IMR-90 (cell line): ENCODE measurements around the gene DBH. TPM values are rescaled to one million over a fixed set of nuclear protein-coding genes. Genes with fewer than 3 reads are reported as not detected.

ENCODE experiments used
- ATAC-seq: fragments of 200-7000 bp; cut with Tn5 transposase; 2 replicates; pipeline ENCODE4 v1.9.1; 2020; ENCODE audit warnings: low read depth, mild to moderate bottlenecking, moderate library complexity
- BruUV-seq: library from RNA; stranded (reverse); fragments of 400-500 nt; replicated peaks from 2 replicates; lab custom pipeline; 2021; lab: Mats Ljungman, UMichigan
- CTCF ChIA-PET: fragments of 300-600 bp; formaldehyde crosslinking; extraction: SDS; loops from one replicate; lab custom pipeline; 2021; ENCODE audit warnings: antibody characterized with exemption; lab: Yijun Ruan, JAX
- POLR2A ChIA-PET: fragments of 300-600 bp; sonication (Branson Sonifier 250); formaldehyde crosslinking; loops from one replicate; lab custom pipeline; 2022; ENCODE audit warnings: antibody characterized with exemption; ENCODE audit not compliant: unreplicated experiment; lab: Charles Lee
- DNase-seq: peaks from one replicate; pipeline ENCODE4 v3.0.0; 2013
- H2AFZ ChIP-seq: replicated peaks from 2 replicates; pipeline ENCODE3; 2013; ENCODE audit warnings: low read length, mild to moderate bottlenecking; ENCODE audit not compliant: poor library complexity
- H2AK5ac ChIP-seq: 2 replicates; pipeline ENCODE4 v1.6.1; 2013; ENCODE audit warnings: low read depth, low read length, inconsistent platforms
- H2AK9ac ChIP-seq: replicated peaks from 2 replicates; pipeline ENCODE3; 2013; ENCODE audit warnings: mild to moderate bottlenecking, low read depth, low read length, moderate library complexity; ENCODE audit not compliant: poor library complexity
- H2BK120ac ChIP-seq: 2 replicates; pipeline ENCODE4 v1.6.1; 2013; ENCODE audit warnings: low read depth, low read length, inconsistent platforms
- H2BK15ac ChIP-seq: 3 replicates; pipeline ENCODE4 v1.6.1; 2013; ENCODE audit warnings: low read depth, low read length, inconsistent platforms
- H2BK20ac ChIP-seq: 2 replicates; pipeline ENCODE4 v1.6.1; 2013; ENCODE audit warnings: low read depth, mild to moderate bottlenecking, inconsistent platforms, low read length, moderate library complexity
- H2BK5ac ChIP-seq: 2 replicates; pipeline ENCODE4 v1.6.1; 2013; ENCODE audit warnings: mild to moderate bottlenecking, low read depth, low read length, inconsistent platforms; ENCODE audit not compliant: poor library complexity, severe bottlenecking
- H3K14ac ChIP-seq: replicated peaks from 2 replicates; pipeline ENCODE4 v1.6.1; 2013; ENCODE audit warnings: low read depth, low read length, inconsistent platforms
- H3K18ac ChIP-seq: 2 replicates; pipeline ENCODE4 v1.6.1; 2013; ENCODE audit warnings: low read depth, low read length, control low read depth
- H3K23ac ChIP-seq: 2 replicates; pipeline ENCODE4 v1.6.1; 2013; ENCODE audit warnings: low read depth, low read length, inconsistent platforms
- H3K27ac ChIP-seq: 2 replicates; pipeline ENCODE4 v1.5.1; 2013; ENCODE audit warnings: mild to moderate bottlenecking, control low read depth, low read length; ENCODE audit not compliant: insufficient read depth
- H3K27me3 ChIP-seq: 2 replicates; pipeline ENCODE4 v1.6.1; 2013; ENCODE audit warnings: low read length; ENCODE audit not compliant: control insufficient read depth, insufficient read depth
- H3K36me3 ChIP-seq: 2 replicates; pipeline ENCODE4 v1.6.1; 2013; ENCODE audit warnings: low read length, mixed read lengths; ENCODE audit not compliant: control insufficient read depth, insufficient read depth
- H3K4ac ChIP-seq: 2 replicates; pipeline ENCODE4 v1.6.1; 2013; ENCODE audit warnings: low read depth, low read length, inconsistent platforms
- H3K4me1 ChIP-seq: 2 replicates; pipeline ENCODE4 v1.6.1; 2013; ENCODE audit warnings: low read length, mixed read lengths; ENCODE audit not compliant: control insufficient read depth, insufficient read depth
- H3K4me2 ChIP-seq: 2 replicates; pipeline ENCODE4 v1.6.1; 2013; ENCODE audit warnings: low read depth, mild to moderate bottlenecking, control low read depth, low read length, moderate library complexity
- H3K4me3 ChIP-seq: 2 replicates; pipeline ENCODE4 v1.5.1; 2013; ENCODE audit warnings: low read depth, mild to moderate bottlenecking, control low read depth, low read length, moderate library complexity; ENCODE audit not compliant: insufficient read depth
- H3K56ac ChIP-seq: 2 replicates; pipeline ENCODE4 v1.6.1; 2013; ENCODE audit warnings: low read length, inconsistent platforms; ENCODE audit not compliant: insufficient read depth; ENCODE audit errors: extremely low read depth
- H3K79me1 ChIP-seq, 2 experiments: 2 replicates each; pipeline ENCODE4 v1.6.1; 2013; ENCODE audit warnings: low read length in 2 of 2, inconsistent platforms in 1 of 2, low read depth in 1 of 2
- H3K9ac ChIP-seq: 2 replicates; pipeline ENCODE4 v1.6.1; 2013; ENCODE audit warnings: low read depth, low read length, control low read depth
- H3K9me1 ChIP-seq: 2 replicates; pipeline ENCODE4 v1.6.1; 2013; ENCODE audit warnings: low read length, inconsistent platforms; ENCODE audit not compliant: insufficient read depth
- H3K9me3 ChIP-seq: 2 replicates; pipeline ENCODE4 v1.6.1; 2013; ENCODE audit warnings: low read length; ENCODE audit not compliant: control insufficient read depth, insufficient read depth
- H4K20me1 ChIP-seq: 2 replicates; pipeline ENCODE4 v1.6.1; 2013; ENCODE audit warnings: low read length, inconsistent platforms; ENCODE audit not compliant: insufficient read depth
- H4K5ac ChIP-seq: 2 replicates; pipeline ENCODE4 v1.6.1; 2013; ENCODE audit warnings: mild to moderate bottlenecking, low read depth, low read length, control low read depth
- H4K8ac ChIP-seq, 2 experiments: 2 replicates each; pipeline ENCODE4 v1.6.1; 2013; ENCODE audit warnings: low read depth in 2 of 2, low read length in 2 of 2, control low read depth in 1 of 2, inconsistent platforms in 1 of 2
- H4K91ac ChIP-seq: 2 replicates; pipeline ENCODE4 v1.6.1; 2013; ENCODE audit warnings: low read depth, low read length, inconsistent platforms; ENCODE audit not compliant: insufficient read depth
- BHLHE40 ChIP-seq: fragments of 150-350 bp; IDR thresholded peaks from 2 replicates; pipeline ENCODE4 v1.6.1; 2016; ENCODE audit warnings: mild to moderate bottlenecking, low read depth, low read length
- CEBPB ChIP-seq: IDR thresholded peaks from 2 replicates; pipeline ENCODE4 v1.6.1; 2012; ENCODE audit warnings: low read depth, low read length, improper control_type of control experiment
- CHD1 ChIP-seq: IDR thresholded peaks from 2 replicates; pipeline ENCODE4 v1.6.1; 2012; ENCODE audit warnings: low read depth, low read length, improper control_type of control experiment
- CTCF ChIP-seq: conservative IDR thresholded peaks from 2 replicates; pipeline ENCODE4 v1.5.1; 2012; ENCODE audit warnings: mild to moderate bottlenecking, low read depth, low read length, improper control_type of control experiment
- FOS ChIP-seq: fragments of 150-350 bp; IDR thresholded peaks from 2 replicates; pipeline ENCODE4 v1.6.1; 2016; ENCODE audit warnings: low read depth, low read length
- MAFK ChIP-seq: IDR thresholded peaks from 2 replicates; pipeline ENCODE4 v1.6.1; 2012; ENCODE audit warnings: low read depth, low read length, improper control_type of control experiment
- MXI1 ChIP-seq: IDR thresholded peaks from 2 replicates; pipeline ENCODE4 v1.6.1; 2012; ENCODE audit warnings: low read depth, mild to moderate bottlenecking, low read length, moderate library complexity, borderline replicate concordance
- POLR2A ChIP-seq: IDR thresholded peaks from 2 replicates; pipeline ENCODE4 v1.6.1; 2012; ENCODE audit warnings: mild to moderate bottlenecking, low read depth, low read length
- RAD21 ChIP-seq: IDR thresholded peaks from 2 replicates; pipeline ENCODE4 v1.6.1; 2012; ENCODE audit warnings: low read length, improper control_type of control experiment
- RFX5 ChIP-seq: IDR thresholded peaks from 2 replicates; pipeline ENCODE4 v1.8.0; 2012; ENCODE audit warnings: low read depth, mild to moderate bottlenecking, low read length, moderate library complexity
- USF2 ChIP-seq: fragments of 150-350 bp; IDR thresholded peaks from 2 replicates; pipeline ENCODE4 v1.6.1; 2017; ENCODE audit warnings: mild to moderate bottlenecking, antibody characterized with exemption, low read length, low read depth
- WGBS, 2 experiments: methylation state at CpG; one replicate each; pipeline versions ENCODE4 v1.1.5 to v1.1.7; 2013; ENCODE audit warnings: missing lambda C conversion rate in 2 of 2; ENCODE audit not compliant: insufficient read length in 1 of 2; ENCODE audit errors: extremely low coverage in 2 of 2; 5-methylcytosine and 5-hydroxymethylcytosine counted together
- dilution Hi-C: fragments of 300-500 bp; cut with HindIII; formaldehyde crosslinking; loops from one replicate; pipeline ENCODE4 v1.14.3; 2018; ENCODE audit warnings: low sequenced_read_pairs; ENCODE audit not compliant: unreplicated experiment
- in situ Hi-C: fragments of 300-500 bp; cut with MboI; formaldehyde crosslinking; loops from 3 replicates; pipeline ENCODE4 v1.14.3; 2019; ENCODE audit warnings: low sequenced_read_pairs, inconsistent platforms, mixed read lengths
- intact Hi-C: fragments of 100-400 bp; cut with micrococcal nuclease; formaldehyde crosslinking; loops from 2 replicates; pipeline ENCODE4 v1.10.0; 2022
- polyA plus RNA-seq, 3 experiments: library from polyadenylated mRNA; depleted of rRNA; stranded (reverse); fragments of >200 nt; gene quantifications; 2 replicates each; pipeline ENCODE4 v1.2.3, GENCODE V29; 2012; ENCODE audit warnings: low replicate concordance in 1 of 3
- total RNA-seq: library from RNA; depleted of rRNA; stranded (reverse); fragments of >200 nt; gene quantifications from 2 replicates; pipeline ENCODE4 v1.2.3, GENCODE V29; 2012
- TF ChIP-seq, protein P1 (sequence below): fragments of 150-350 bp; IDR thresholded peaks from 2 replicates; pipeline ENCODE4 v1.6.1; 2016; ENCODE audit warnings: low read depth, mild to moderate bottlenecking, low read length, moderate library complexity, borderline replicate concordance

Gene DBH
- total and polyA plus RNA-seq, 2 of the 4 experiments (the other 2 are of a cell fraction), result not detected

- no peak overlapping the region for H3K56ac ChIP-seq
- no peak overlapping the region for H3K18ac ChIP-seq
- H3K23ac ChIP-seq, result no peak overlapping the region
- H3K9ac ChIP-seq, result no peak overlapping the region
- no peaks in the 10 kb centered on the region for H3K36me3 ChIP-seq
- no peaks in the 10 kb centered on the region for H4K20me1 ChIP-seq
- H3K4me1 ChIP-seq, result no peaks in the 10 kb centered on the region
- no peak overlapping the region for H3K14ac ChIP-seq
- H2BK5ac ChIP-seq, result no peak overlapping the region
- H2AFZ ChIP-seq, result no peak overlapping the region
- 100% methylated on average over 1 of the region's 3 CpGs; no CpG with 5 or more reads in 1 of the 2 experiments for WGBS, 2 experiments
- no peak for TF ChIP-seq POLR2A
- TF ChIP-seq BHLHE40, result no peak
- TF ChIP-seq FOS, result no peak
- no peak for TF ChIP-seq CTCF
- TF ChIP-seq, protein P1, sequence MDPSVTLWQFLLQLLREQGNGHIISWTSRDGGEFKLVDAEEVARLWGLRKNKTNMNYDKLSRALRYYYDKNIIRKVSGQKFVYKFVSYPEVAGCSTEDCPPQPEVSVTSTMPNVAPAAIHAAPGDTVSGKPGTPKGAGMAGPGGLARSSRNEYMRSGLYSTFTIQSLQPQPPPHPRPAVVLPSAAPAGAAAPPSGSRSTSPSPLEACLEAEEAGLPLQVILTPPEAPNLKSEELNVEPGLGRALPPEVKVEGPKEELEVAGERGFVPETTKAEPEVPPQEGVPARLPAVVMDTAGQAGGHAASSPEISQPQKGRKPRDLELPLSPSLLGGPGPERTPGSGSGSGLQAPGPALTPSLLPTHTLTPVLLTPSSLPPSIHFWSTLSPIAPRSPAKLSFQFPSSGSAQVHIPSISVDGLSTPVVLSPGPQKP, result no peak
- TF ChIP-seq MAFK, result no peak
- no peak for TF ChIP-seq CEBPB
- no peak for TF ChIP-seq RFX5
- TF ChIP-seq CHD1, result no peak
- no peak for TF ChIP-seq RAD21
- TF ChIP-seq USF2, result no peak
- no peak for TF ChIP-seq MXI1
- no peak overlapping the region for H2BK120ac ChIP-seq
- H3K9me1 ChIP-seq, result no peaks in the 10 kb centered on the region
- DNase-seq (no peak), ATAC-seq (no peak)
- H3K79me1 ChIP-seq, result no peaks in the 10 kb centered on the region
- no peak overlapping the region for H3K27ac ChIP-seq
- peak overlapping the region; percentile 15 for H2AK9ac ChIP-seq
- in situ Hi-C loops (no loop called here), intact Hi-C loops (no loop called here), dilution Hi-C loops (no loop called here)
- CTCF ChIA-PET, result no interaction called here
- no peak overlapping the region for H4K5ac ChIP-seq
- H3K27me3 ChIP-seq, result no peaks in the 10 kb centered on the region
- POLR2A ChIA-PET, result no interaction called here
- BruUV-seq, result no TSS peak
- no peak overlapping the region for H3K4ac ChIP-seq
- H4K91ac ChIP-seq, result no peak overlapping the region
- no peaks in the 10 kb centered on the region for H3K9me3 ChIP-seq
- H3K4me2 ChIP-seq, result no peak overlapping the region
- H2BK20ac ChIP-seq, result no peak overlapping the region
- H3K4me3 ChIP-seq, result no peak overlapping the region
- no peak overlapping the region for H4K8ac ChIP-seq
- no peak overlapping the region for H2BK15ac ChIP-seq
- H2AK5ac ChIP-seq, result no peak overlapping the region
Measured at GRCh38 chr9:133694686-133695085, 58.5 kb downstream of the DBH start.
